Stimulated activated CD8-positive, alpha-beta memory T cell treated with anti-CD3 and anti-CD28 coated beads, Interleukin-12 subunit alpha, Interleukin-12 subunit beta, amount 100 ng/mL, for 24 hours (primary cell): ENCODE measurements around the gene RHOXF2.

Experiments used
- DNase-seq: peaks from one replicate; pipeline ENCODE4 v3.0.0-alpha.2; 2020; ENCODE audit errors: extremely low read depth

The RHOXF2 gene

DNA sequence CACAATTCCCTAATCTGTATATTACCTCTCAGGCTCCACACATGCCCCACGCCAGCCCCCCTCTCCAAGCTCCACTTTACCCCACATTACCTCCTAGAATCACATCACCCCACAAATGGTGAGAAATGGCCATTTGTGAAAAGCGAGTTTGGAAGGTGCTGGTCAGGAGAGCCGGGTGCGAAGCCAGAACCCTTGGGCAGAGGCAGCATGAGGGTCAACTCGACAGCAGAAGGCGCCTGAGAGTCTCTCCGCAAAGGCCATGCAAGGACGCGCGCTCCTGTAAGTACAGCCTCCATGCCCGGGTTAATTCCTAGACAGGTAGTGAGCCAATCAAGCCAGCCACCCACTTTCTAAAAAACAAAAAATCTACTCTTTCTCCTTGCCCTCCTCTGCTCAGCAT lies 42.4 kb downstream of the RHOXF2 start:
- no peak for DNase-seq

DNA sequence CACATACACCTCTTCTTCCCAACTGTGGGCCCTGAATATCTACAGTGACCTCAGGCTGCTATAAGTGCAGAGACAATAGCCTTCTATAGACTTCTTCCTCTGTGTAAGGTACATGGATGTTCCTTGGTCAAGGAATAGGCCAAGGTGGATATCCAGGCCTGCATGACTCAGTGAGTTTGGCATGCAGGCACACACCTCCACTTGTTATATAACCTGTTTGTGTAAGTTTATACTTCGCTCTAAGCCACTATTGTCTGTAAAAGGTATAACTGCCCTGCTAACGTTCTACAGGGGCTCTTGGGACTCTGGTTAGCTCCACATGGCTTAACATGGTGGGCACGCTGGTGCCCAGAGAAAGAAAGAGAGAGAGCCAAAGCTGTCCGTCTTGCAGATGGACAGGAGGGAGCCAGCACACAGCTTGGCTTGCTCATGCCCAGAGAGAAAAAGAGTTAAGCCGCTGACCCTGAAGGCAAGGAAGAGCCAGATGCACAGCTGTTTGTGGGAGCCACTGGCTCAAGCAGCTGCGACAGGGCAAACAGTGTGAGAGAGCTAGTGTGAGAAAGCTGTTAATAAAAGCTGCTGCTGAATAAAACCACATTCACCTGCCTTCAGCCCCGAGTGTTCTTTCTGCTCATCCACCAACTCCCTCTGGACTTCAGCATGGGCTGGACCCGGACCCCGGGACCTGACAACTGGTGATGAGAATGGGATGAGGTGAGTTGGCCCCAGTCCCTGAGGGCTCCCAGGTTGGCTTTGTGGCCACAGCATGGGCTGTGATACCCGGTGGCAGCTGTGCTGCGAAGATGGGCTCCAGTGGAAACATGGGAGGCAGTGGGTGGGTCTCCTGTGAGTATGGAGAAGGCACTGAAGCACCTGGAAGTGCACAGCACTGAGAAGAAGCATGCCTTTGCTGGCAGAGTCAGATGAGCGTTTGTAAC lies 47.7 kb downstream of the RHOXF2 start:
- no peak for DNase-seq

DNA sequence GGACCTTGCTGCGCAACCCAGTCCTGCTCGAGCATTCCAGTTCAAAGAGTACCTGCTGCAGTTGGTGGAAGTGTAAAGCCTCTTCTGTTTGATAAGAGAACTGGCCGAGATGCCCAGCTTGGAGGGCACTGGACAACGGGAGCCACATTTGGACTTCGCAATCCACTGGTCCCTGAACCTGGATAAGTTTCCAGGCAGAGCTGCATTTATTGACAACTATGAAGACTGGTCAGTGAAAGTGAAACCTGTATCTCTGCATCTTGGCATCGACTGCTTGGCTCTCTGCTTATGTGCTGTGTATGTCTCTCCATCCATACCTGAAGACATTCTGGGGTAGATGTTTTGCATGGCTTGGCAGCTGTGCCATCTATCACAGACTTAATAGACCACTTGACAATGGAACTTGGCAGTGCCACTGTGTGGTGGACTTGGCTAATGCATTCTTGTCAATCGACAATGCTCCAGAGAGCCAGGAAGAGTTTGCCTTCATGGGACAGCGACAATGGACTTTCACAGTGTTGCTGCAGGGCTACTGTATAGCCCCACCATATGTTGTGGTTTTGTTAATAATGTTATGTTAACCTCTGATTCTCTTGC lies 48.7 kb downstream of the RHOXF2 start:
- no peak for DNase-seq

DNA sequence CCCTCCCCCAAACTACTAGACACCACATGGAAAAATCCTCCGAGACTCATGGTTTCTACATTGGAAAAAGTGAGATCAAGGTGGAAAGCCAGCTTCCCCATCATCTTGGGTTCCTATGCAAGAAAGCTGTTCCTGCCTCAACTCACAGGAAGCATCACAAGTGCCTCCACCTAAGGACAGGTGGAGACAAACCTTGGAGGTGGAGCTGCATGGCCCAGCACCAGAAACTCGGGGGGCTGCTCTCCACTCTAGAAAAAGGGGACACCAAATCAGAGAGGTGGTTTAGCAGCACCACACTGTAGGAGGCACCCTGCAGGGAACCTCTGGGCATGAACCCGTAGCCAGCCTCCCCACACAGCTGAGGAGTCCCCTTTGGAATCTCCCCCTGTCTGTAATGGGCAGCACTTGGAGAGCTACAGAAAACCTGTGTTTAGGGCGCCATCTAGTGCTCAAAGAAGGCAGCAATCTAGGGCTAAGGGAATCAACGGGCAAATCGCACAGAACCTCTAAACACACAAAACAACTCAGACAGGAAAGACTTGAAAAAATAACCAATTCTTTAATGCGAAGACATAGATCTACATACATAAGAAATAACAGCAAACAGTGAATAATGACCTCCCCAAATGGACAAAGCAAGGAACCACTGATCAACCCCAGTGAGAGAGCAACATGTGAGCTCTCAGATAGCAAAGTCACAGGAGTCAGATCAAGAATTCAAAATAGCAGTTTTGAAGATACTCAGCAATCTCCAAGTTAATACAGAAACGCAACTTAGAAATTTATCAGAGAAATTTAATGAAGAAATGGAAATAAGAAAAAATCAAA lies 55.2 kb downstream of the RHOXF2 start:
- no peak for DNase-seq
